HG03103 (cell line): Measurements from ENCODE around the gene PLG.
"Not testable (repeated sequence)": the region's sequence is repeated elsewhere in the genome, so short reads cannot be mapped to it uniquely, and the experiment has no call there.

Experiments
- ATAC-seq: cut with Tn5 transposase; IDR thresholded peaks from one replicate; pipeline ENCODE4 v1.9.1; 2021; ENCODE audit warnings: low read depth; ENCODE audit not compliant: unreplicated experiment

The PLG gene

GRCh38 chr6:160774399-160774798 is 72.4 kb downstream of the PLG start:
- no peak for ATAC-seq

- no peak for ATAC-seq
Measured at GRCh38 chr6:160775792-160776580, 73.9 kb downstream of the PLG start.

GRCh38 chr6:160779095-160779494 is 77.1 kb downstream of the PLG start:
- ATAC-seq: not testable (repeated sequence)

GRCh38 chr6:160780656-160781055 is 78.6 kb downstream of the PLG start:
- ATAC-seq: not testable (repeated sequence)

GRCh38 chr6:160781298-160781697 is 79.3 kb downstream of the PLG start:
- no peak for ATAC-seq

DNA sequence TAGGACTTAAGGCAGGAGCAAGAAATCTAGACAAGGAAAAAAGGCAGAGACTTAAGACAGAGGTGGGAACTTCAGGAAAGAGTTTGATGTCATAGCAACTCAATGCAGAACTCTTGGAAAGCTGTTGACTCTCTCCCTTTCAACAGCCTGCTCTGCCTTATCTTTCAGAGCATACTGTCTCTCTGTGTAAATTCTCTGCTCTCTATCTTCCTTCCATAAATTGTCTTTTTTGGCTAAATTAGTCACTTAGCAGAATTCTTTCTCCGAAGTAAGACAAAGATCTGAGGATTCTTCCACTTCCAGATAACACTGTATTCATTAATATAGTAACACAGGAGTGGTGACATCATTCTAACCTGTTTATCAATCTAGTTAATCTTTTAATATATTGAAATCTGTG is 80.2 kb downstream of the PLG start:
- no peak for ATAC-seq

GRCh38 chr6:160783741-160784140 is 81.7 kb downstream of the PLG start:
- no peak for ATAC-seq

- ATAC-seq: not testable (repeated sequence)
Measured at GRCh38 chr6:160788126-160788525, 86.1 kb downstream of the PLG start.

DNA sequence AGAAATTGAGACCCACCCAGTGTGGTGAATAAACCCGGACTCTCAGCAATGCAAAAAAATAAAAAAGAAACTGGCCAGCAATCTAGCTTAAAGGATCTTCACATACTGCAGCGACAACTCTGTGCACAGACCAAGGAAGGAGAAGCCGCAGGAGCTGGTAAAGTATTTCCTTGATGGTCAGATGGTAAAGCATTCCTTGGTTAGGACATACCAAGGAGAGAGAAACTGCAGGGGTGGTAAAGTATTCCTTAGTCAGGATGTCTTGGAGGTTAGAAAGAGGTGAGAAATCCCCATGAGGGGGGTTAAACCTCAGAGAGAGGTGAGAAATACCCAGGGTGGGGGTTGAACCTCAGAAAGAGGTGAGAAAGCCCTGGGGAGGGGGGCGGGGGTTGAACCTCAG is 86.8 kb downstream of the PLG start:
- no peak for ATAC-seq

- no peak for ATAC-seq
Measured at GRCh38 chr6:160789263-160790027, 87.4 kb downstream of the PLG start.

DNA sequence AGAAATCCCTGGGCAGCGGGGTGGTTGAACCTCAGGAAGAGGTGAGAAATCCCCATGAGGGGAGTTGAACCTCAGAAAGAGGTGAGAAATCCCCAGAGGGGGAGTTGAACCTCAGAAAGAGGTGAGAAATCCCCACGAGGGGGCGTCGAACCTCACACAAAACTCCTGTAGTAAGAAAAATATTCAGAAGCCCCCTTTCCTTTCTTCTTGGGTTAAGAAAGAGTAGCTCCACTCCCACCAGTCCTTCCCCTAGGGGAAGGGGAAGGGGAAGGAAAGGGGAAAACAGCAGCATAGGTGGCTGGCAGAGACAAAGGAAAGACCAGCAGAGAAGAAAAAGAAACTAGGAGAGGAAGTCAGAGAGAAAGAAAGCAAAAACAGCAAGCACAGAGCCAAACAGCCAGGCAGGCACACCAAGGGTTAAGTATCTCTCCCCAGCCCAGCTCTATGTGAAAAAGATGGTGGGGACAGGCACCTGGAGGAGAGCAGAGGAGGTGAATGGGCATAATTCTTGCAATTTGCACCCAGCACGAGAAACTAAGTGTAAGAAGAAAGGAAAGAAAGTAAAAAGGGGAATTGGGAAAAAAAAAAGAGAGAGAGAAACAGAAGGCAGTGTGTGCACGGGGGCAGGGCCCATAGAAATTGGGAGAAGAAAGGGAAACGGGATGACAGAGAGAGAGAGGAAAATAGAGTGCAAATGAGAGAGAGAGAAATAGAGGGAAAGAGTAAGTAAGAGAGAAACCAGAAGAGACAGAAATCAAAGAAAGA is 88.2 kb downstream of the PLG start:
- peak; percentile 44 for ATAC-seq

DNA sequence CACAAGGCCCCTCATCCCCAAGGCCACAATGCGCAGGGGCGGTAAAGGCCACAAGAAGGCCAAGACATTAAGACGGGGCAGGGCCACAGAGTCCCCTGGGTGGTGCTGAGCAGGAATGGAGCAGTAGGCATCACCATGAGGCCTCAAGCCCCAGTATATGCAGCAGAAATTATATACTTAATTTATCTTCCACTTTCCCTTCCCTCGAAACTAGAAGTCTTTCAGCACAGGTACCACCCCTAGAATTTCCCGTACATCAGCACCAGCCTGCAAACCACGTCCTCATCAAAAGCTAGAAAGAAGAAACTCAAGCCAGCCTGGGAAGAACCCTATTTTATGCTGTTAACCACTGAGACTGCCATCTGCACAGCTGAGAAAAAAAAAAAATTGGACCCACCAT is 89.4 kb downstream of the PLG start:
- no peak for ATAC-seq

DNA sequence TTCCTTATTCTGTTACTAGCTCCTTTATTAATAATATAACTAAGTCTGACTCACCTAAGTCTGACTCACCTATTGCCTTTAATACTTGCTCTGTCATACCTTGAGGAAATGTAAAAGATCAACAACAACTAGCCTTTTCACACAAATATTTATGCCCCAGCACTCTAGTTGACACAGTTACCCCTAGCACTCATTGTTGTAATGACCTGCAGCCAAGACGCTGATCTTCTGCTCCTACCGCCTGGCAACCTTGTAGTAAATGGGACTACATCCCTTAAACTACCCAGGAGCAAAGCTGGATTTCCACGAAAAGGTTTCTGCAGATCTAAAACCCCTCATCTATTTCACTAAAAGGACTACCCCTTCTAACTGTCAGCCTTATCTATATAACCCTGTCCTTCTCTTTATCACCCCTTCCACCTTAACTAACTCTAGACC is 90.0 kb downstream of the PLG start:
- ATAC-seq: no peak

DNA sequence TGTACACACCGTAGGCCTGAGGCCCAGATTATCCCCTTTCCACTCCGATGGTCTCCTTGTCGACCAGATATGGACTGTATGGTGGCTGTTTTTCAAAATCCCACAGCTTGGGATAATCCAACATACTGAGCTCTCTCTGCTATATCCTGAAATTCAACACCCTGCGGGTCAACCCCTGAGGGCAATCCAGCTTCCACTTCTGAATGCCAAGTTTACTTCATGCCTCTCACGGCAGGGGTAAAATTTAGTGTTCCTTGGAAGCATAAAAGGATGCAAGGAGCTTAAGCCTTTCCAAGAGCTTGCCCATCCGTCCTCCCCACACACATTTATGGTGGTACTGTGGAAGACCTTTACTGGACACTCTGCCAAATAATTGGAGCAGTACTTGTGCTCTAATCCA is 90.7 kb downstream of the PLG start:
- ATAC-seq: no peak

DNA sequence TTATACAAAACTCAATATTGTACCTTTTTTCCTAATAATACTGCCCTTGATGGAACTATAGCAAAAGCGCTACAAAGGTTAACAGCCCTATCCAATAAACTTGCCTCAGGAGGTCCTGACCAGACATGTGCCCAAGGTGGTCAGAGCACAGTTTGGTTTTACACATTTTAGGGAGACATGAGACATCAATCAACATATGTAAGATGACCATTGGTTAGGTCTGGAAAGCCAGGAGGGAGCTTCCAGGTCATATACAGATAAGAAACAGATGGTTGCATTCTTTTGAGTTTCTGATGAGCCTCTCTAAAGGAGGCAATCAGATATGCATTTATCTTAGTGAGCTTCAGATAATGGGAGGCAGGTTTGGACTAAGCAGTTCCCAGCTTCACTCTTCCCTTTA is 91.6 kb downstream of the PLG start:
- ATAC-seq: no peak

- no peak for ATAC-seq
Measured at GRCh38 chr6:160795721-160796120, 93.7 kb downstream of the PLG start.

GRCh38 chr6:160798625-160799024 is 96.6 kb downstream of the PLG start:
- ATAC-seq: no peak

DNA sequence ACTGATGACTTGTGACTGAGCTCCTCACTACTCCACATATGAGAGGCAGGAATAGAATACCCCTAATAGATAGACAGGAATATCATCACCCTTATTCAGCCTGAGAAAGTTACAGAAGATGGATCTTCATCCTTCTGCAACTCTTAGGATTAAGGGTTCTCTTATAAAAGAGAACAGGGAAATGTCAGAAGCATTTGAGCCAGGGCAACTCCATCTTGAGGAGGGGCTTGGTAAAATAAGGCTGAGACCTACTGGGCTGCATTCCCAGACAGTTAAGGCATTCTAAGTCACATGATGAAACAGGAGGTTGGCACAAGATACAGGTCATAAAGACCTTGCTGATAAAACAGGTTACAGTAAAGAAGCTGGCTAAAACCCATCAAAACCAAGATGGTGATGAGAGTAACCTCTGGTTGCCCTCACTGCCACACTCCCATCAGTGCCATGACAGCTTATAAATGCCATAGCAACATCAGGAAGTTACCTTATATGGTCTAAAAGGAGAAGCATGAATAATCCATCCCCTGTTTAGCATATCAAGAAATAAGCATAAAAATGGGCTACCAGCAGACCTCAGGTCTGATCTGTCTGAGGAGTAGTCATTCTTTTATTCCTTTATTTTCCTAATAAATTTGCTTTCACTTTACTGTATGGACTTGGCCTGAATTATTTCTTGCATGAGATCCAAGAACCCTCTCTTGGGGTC is 97.9 kb downstream of the PLG start:
- no peak for ATAC-seq

GRCh38 chr6:160801418-160801817 is 99.4 kb downstream of the PLG start:
- ATAC-seq: no peak

DNA sequence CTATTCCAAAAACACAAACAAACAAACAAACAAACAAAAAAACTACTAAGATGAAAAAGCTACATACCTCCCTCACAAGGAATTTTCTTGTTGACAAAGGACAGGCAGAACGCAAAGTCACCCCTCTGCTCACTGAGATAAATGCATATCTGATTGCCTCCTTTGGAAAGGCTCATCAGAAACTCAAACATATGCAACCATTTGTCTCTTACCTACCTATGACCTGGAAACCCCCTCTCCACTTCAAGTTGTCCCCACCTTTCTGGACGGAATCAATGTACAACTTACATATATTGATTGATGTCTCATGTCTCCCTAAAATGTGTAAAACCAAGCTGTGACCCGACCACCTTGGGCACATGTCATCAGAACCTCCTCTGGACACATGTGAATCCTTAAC is 100.0 kb downstream of the PLG start:
- ATAC-seq: not testable (repeated sequence)
